Measurements from ENCODE around the gene TBC1D10A. TPM values are rescaled to one million over a fixed set of nuclear protein-coding genes. Genes with fewer than 3 reads are reported as not detected.
A peak's percentile ranks its signal among the peaks of the same experiment; 100 is the strongest.

TBC1D10A gene
- total RNA-seq, 1 experiment from 2014 or later: 24.3 TPM

DNA sequence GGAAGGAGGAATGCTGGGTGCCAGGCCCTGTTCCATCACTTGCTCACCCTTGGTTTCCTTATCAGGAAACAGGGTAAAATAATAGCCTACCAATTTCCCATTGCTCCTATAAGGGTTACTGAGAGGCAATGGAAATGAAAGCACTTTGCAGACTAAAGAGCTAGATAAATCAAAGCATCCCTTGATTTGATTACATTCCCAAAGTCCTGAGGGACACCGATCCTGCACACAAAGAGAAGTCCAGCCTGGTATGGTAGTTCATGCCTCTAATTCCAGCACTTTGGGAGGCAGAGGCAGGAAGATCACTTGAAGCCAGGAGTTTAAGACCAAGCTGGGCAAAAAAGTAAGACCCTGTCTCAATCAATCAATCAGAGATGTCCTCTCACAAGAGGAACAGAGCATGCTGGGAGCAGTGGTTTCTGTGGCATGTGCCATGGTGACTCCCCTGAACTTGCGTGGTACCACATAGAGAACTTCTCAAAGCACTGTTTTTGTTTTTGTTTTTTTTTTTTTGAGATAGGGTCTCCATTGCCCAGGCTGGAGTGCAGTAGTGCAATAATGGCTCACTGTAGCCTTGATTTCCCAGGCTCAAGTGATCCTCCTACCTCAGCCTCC is 10.7 kb downstream of the TBC1D10A start:
- ChIA-PET POLR2A (ENCODE audit: unreplicated experiment) (interaction anchor here (0.6 kb wide), 1 partner anchor 9 kb away, joined by 5 read pairs; no protein-coding TSS in a partner anchor), CTCF (no interaction called here)
- no TSS peak for BruUV-seq (replicated peaks)
- H3K36me3 ChIP-seq (ENCODE audit: low read depth): no peaks in the 10 kb centered on the region
- H3F3A ChIP-seq (ENCODE audit: insufficient read depth, low read depth): peaks cover 45% of the 10 kb centered on the region
- no peaks in the 10 kb centered on the region for H3K9me3 ChIP-seq (ENCODE audit: insufficient read depth, low read depth)
- TF ChIP-seq, protein P1, sequence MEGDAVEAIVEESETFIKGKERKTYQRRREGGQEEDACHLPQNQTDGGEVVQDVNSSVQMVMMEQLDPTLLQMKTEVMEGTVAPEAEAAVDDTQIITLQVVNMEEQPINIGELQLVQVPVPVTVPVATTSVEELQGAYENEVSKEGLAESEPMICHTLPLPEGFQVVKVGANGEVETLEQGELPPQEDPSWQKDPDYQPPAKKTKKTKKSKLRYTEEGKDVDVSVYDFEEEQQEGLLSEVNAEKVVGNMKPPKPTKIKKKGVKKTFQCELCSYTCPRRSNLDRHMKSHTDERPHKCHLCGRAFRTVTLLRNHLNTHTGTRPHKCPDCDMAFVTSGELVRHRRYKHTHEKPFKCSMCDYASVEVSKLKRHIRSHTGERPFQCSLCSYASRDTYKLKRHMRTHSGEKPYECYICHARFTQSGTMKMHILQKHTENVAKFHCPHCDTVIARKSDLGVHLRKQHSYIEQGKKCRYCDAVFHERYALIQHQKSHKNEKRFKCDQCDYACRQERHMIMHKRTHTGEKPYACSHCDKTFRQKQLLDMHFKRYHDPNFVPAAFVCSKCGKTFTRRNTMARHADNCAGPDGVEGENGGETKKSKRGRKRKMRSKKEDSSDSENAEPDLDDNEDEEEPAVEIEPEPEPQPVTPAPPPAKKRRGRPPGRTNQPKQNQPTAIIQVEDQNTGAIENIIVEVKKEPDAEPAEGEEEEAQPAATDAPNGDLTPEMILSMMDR (conservative IDR thresholded peaks at IDR 0.05): no peak
- TF ChIP-seq EZH2 (IDR thresholded peaks at IDR 0.05; ENCODE audit: low read depth): no peak
- no peak overlapping the region for H3K4me2 ChIP-seq
- no peak overlapping the region for H2AFZ ChIP-seq
- peaks cover 47% of the 10 kb centered on the region for H3K4me1 ChIP-seq (replicated peaks; ENCODE audit: insufficient read depth)
- no peaks in the 10 kb centered on the region for H3K9me2 ChIP-seq (ENCODE audit: insufficient read depth)
- no peak for DNase-seq
- peaks cover 9% of the 10 kb centered on the region for H4K20me1 ChIP-seq (ENCODE audit: insufficient read depth)
- no peak overlapping the region for H3K27ac ChIP-seq
- H3K4me3 ChIP-seq: no peak overlapping the region
- intact Hi-C loops (cut with micrococcal nuclease; ENCODE audit: unreplicated experiment): no loop called here
- H3K27me3 ChIP-seq (ENCODE audit: insufficient read depth, low read depth): no peaks in the 10 kb centered on the region
- H3K79me2 ChIP-seq (ENCODE audit: low read depth): peaks cover 71% of the 10 kb centered on the region

GRCh38 chr22:30314915-30315314 is 11.8 kb downstream of the TBC1D10A start:
- DNase-seq: no peak
- no peaks in the 10 kb centered on the region for H3K9me3 ChIP-seq (ENCODE audit: insufficient read depth, low read depth)
- peaks cover 73% of the 10 kb centered on the region for H3K79me2 ChIP-seq (ENCODE audit: low read depth)
- H3K36me3 ChIP-seq (ENCODE audit: low read depth): no peaks in the 10 kb centered on the region
- peak overlapping the region; percentile 26; the same call in 1 of the 2 replicates for H3K27ac ChIP-seq
- peaks cover 58% of the 10 kb centered on the region for H3K4me1 ChIP-seq (replicated peaks; ENCODE audit: insufficient read depth)
- ChIA-PET POLR2A (ENCODE audit: unreplicated experiment) (no interaction called here), CTCF (no interaction called here)
- intact Hi-C loops (cut with micrococcal nuclease; ENCODE audit: unreplicated experiment): no loop called here
- no peak overlapping the region for H3K4me3 ChIP-seq
- no peaks in the 10 kb centered on the region for H3K27me3 ChIP-seq (ENCODE audit: insufficient read depth, low read depth)
- BruUV-seq (replicated peaks): no TSS peak
- no peak overlapping the region for H2AFZ ChIP-seq
- TF ChIP-seq, protein P1 (conservative IDR thresholded peaks at IDR 0.05): no peak
- TF ChIP-seq EZH2 (IDR thresholded peaks at IDR 0.05; ENCODE audit: low read depth): no peak
- peaks cover 13% of the 10 kb centered on the region for H4K20me1 ChIP-seq (ENCODE audit: insufficient read depth)
- H3K4me2 ChIP-seq: no peak overlapping the region
- no peaks in the 10 kb centered on the region for H3K9me2 ChIP-seq (ENCODE audit: insufficient read depth)
- peaks cover 57% of the 10 kb centered on the region for H3F3A ChIP-seq (ENCODE audit: insufficient read depth, low read depth)

- no TSS peak for BruUV-seq (replicated peaks)
- Histone ChIP-seq H3K79me2 (ENCODE audit: low read depth) (peaks cover 74% of the 10 kb centered on the region), H3K4me3 (no peak overlapping the region), H3K27me3 (ENCODE audit: insufficient read depth, low read depth) (no peaks in the 10 kb centered on the region), H3K9me3 (ENCODE audit: insufficient read depth, low read depth) (no peaks in the 10 kb centered on the region), H4K20me1 (ENCODE audit: insufficient read depth) (peaks cover 13% of the 10 kb centered on the region), H3K36me3 (ENCODE audit: low read depth) (no peaks in the 10 kb centered on the region), H3K9me2 (ENCODE audit: insufficient read depth) (no peaks in the 10 kb centered on the region), H3K27ac (peak overlapping the region; percentile 26), H3F3A (ENCODE audit: insufficient read depth, low read depth) (peaks cover 61% of the 10 kb centered on the region), H3K4me2 (peak overlapping the region; percentile 27; the same call in 1 of the 2 replicates), H3K4me1 (replicated peaks; ENCODE audit: insufficient read depth) (peaks cover 69% of the 10 kb centered on the region), H2AFZ (no peak overlapping the region)
- intact Hi-C loops (cut with micrococcal nuclease; ENCODE audit: unreplicated experiment): loop anchor here (2.0 kb wide), 1 partner anchor 23 kb away; no protein-coding TSS in a partner anchor
- no peak for TF ChIP-seq EZH2 (IDR thresholded peaks at IDR 0.05; ENCODE audit: low read depth)
- TF ChIP-seq, protein P1 (conservative IDR thresholded peaks at IDR 0.05): no peak
- ChIA-PET CTCF (interaction anchor here (1.5 kb wide), 1 partner anchor 13 kb away, joined by 4 read pairs; the partner anchor contains the start of gene TBC1D10A), POLR2A (ENCODE audit: unreplicated experiment) (interaction anchor here (0.6 to 0.7 kb wide), 2 partner anchors 23 kb away, joined by 4 to 6 read pairs; no protein-coding TSS in a partner anchor)
- DNase-seq: peak in 1 of 2 experiments; percentile 58
Measured at GRCh38 chr22:30313527-30314363, 13.0 kb downstream of the TBC1D10A start.

Measured in PC-9 (cell line).